WERI-Rb-1 (cell line): ENCODE measurements around the gene NCKAP1.

Experiments
- DNase-seq: peaks from one replicate; pipeline ENCODE4 v3.0.0-alpha.2; 2020
- H3K27ac ChIP-seq: fragments of 250-450 bp; sonication (Bioruptor Pico); 2 replicates; pipeline ENCODE4 v1.5.1; 2020; ENCODE audit warnings: mild to moderate bottlenecking, moderate library complexity
- H3K27me3 ChIP-seq: fragments of 250-450 bp; sonication (Bioruptor Pico); 2 replicates; pipeline ENCODE4 v1.5.1; 2021; ENCODE audit warnings: mild to moderate bottlenecking, low read depth, moderate library complexity; ENCODE audit not compliant: insufficient read depth, severe bottlenecking
- H3K36me3 ChIP-seq: fragments of 250-450 bp; sonication (Bioruptor Pico); 2 replicates; pipeline ENCODE4 v1.5.1; 2020; ENCODE audit warnings: mild to moderate bottlenecking, moderate library complexity
- H3K4me3 ChIP-seq: 2 replicates; pipeline ENCODE4 v1.5.1; 2011; ENCODE audit warnings: low read depth, mild to moderate bottlenecking, control low read depth, low read length
- H3K9me3 ChIP-seq: fragments of 250-450 bp; sonication (Bioruptor Pico); 2 replicates; pipeline ENCODE4 v1.5.1; 2021; ENCODE audit warnings: mild to moderate bottlenecking, moderate library complexity; ENCODE audit not compliant: severe bottlenecking
- TF ChIP-seq, protein P1 (sequence below): IDR thresholded peaks from 2 replicates; pipeline ENCODE4 v1.5.1; 2011; ENCODE audit warnings: low read depth, mild to moderate bottlenecking, control low read depth, inconsistent platforms, low read length

Gene NCKAP1

DNA sequence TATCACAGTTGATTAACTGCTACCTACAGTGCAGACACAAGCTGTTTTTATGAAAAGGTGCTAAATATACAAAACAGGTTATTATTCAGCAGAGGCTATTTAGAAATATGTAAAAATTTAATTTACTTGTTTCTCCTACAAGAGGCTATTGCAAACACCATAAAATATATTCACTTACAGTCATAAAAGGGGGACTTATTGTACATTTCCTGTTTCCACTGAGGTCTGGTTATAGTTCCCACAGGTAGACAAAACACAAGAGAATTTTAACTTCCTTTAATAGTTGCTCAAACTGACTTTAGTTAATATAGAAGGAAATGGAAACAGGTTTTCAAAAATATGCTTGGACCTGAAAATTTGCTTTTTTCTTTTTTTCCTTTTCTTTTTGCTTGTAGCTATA is 131.8 kb downstream of the NCKAP1 start:
- TF ChIP-seq, protein P1, sequence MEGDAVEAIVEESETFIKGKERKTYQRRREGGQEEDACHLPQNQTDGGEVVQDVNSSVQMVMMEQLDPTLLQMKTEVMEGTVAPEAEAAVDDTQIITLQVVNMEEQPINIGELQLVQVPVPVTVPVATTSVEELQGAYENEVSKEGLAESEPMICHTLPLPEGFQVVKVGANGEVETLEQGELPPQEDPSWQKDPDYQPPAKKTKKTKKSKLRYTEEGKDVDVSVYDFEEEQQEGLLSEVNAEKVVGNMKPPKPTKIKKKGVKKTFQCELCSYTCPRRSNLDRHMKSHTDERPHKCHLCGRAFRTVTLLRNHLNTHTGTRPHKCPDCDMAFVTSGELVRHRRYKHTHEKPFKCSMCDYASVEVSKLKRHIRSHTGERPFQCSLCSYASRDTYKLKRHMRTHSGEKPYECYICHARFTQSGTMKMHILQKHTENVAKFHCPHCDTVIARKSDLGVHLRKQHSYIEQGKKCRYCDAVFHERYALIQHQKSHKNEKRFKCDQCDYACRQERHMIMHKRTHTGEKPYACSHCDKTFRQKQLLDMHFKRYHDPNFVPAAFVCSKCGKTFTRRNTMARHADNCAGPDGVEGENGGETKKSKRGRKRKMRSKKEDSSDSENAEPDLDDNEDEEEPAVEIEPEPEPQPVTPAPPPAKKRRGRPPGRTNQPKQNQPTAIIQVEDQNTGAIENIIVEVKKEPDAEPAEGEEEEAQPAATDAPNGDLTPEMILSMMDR = no peak
- H3K4me3 ChIP-seq = no peak overlapping the region
- no peak for DNase-seq

DNA sequence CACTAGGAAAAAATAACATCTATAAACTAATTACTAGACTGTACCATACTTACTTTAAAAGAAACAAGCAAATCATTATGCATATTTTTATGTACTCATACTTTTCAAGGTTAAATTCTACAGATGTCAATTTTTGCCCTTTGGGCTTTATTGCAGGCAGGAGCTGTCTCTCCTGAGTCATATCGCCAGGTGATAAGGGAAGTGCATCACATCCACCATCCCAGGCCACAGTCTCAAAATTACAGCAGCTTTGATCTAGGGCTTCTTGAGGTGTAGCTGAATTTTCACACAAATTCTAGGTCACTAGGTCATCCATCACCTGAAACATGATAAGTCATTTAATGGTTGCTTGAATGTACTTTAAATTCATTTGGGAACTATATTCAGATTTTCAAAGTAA is 133.4 kb downstream of the NCKAP1 start:
- DNase-seq = no peak
- Histone ChIP-seq H3K9me3 (no peaks in the 10 kb centered on the region), H3K36me3 (no peaks in the 10 kb centered on the region), H3K4me3 (no peak overlapping the region), H3K27me3 (no peaks in the 10 kb centered on the region), H3K27ac (no peak overlapping the region)
- TF ChIP-seq, protein P1 = no peak

More for the DNA sequence above, 131.8 kb downstream of the NCKAP1 start:
- Histone ChIP-seq H3K9me3 (no peaks in the 10 kb centered on the region), H3K27me3 (no peaks in the 10 kb centered on the region), H3K36me3 (no peaks in the 10 kb centered on the region), H3K27ac (no peak overlapping the region)

DNA sequence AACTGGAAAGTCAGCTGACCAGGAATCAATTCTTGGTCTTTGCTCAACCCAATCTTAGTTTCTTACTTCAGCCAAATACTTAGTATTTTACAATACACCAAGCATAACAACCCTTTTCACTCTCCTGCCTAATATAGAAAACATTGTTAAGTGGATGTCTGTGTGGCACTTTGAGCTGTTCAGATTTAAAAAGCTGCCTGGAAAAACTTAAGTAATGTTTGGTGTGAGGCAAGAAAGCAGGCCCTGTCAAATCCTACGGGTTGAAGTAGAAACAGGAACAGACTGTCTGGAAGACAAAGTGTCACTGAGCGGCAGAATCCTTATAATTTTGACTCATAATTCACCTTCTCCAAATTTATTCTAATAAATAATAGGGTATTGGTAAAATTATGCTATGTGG is 134.7 kb downstream of the NCKAP1 start:
- Histone ChIP-seq H3K4me3 (no peak overlapping the region), H3K27ac (no peak overlapping the region), H3K27me3 (no peaks in the 10 kb centered on the region), H3K36me3 (no peaks in the 10 kb centered on the region), H3K9me3 (no peaks in the 10 kb centered on the region)
- TF ChIP-seq, protein P1 = no peak
- DNase-seq = no peak

DNA sequence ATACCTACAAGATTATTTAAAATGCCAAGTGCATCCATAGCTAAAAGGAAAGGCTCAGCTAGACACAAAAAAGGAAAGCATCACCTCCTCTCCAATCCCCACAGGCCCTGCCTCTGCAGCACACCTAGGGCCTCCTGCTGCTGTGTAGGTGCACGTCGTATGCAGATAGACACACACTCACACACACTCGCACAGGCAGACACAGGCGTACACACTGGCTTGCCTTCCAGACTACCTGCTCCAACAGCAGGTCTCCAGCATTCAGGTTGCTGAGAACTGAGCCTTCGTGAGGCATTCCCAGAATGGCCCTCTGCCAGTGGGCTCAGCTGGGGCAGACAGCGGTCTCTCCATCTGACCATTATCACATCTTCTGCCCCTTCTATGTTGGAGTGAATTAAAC is 136.5 kb downstream of the NCKAP1 start:
- H3K36me3 ChIP-seq = no peaks in the 10 kb centered on the region
- H3K27me3 ChIP-seq = no peaks in the 10 kb centered on the region
- TF ChIP-seq, protein P1 = no peak
- H3K4me3 ChIP-seq = no peak overlapping the region
- DNase-seq = no peak
- no peak overlapping the region for H3K27ac ChIP-seq
- no peaks in the 10 kb centered on the region for H3K9me3 ChIP-seq

DNA sequence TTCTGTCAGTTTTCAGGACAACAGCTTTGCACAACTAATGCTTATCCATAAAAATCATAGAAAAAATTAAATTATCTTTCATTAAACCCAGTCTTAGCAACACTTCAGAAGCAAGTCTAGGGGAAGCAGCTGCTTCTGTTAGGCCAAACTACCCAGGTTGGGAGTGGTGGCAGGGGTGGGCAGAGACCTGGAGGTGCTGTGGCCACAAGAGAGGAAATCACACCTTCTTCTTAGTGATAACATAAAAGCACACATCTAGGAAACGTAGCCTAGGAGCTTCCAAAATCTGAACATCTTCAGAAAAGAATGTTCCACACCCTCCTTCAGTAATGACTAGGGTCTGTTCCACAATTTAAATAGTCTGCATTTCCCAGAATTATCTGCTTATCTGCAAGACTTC is 139.5 kb downstream of the NCKAP1 start:
- TF ChIP-seq, protein P1 = no peak
- no peaks in the 10 kb centered on the region for H3K27me3 ChIP-seq
- H3K9me3 ChIP-seq = no peaks in the 10 kb centered on the region
- DNase-seq = no peak
- H3K36me3 ChIP-seq = no peaks in the 10 kb centered on the region
- H3K4me3 ChIP-seq = no peak overlapping the region
- no peak overlapping the region for H3K27ac ChIP-seq

DNA sequence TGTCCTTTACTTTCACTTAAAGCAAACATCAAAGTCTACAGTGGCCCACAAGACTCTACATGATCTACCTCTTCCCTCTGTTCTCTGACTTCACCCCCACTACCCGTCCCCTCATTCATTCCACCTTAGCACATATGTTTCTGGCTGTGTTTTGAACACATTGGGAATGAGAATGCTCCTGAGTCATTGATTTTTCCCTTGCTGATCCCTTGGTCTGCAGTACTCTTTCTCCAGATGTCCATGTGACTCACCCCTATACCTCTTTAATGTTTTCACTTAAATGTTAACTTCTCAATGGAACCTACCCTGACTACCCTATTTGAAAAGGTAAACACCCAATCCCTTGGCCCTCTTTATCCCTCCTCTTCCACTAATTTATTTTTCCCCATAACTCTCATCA is 141.1 kb downstream of the NCKAP1 start:
- Histone ChIP-seq H3K27ac (no peak overlapping the region), H3K4me3 (no peak overlapping the region), H3K9me3 (no peaks in the 10 kb centered on the region), H3K36me3 (no peaks in the 10 kb centered on the region), H3K27me3 (no peaks in the 10 kb centered on the region)
- TF ChIP-seq, protein P1 = no peak
- no peak for DNase-seq
